Raji (cell line): Measurements from ENCODE around the gene HIBADH.

Experiments
- POLR2A ChIP-seq: IDR thresholded peaks from 2 replicates; pipeline ENCODE4 v1.6.1; 2011; ENCODE audit warnings: low read depth, low read length, control low read depth; ENCODE audit not compliant: insufficient read depth

Gene HIBADH

GRCh38 chr7:27603813-27604212 lies 58.9 kb downstream of the HIBADH start:
- no peak for TF ChIP-seq POLR2A

GRCh38 chr7:27602766-27603165 lies 59.9 kb downstream of the HIBADH start:
- TF ChIP-seq POLR2A, result no peak

- TF ChIP-seq POLR2A, result no peak
Measured at GRCh38 chr7:27601217-27601616, 61.5 kb downstream of the HIBADH start.

- no peak for TF ChIP-seq POLR2A
Measured at GRCh38 chr7:27600247-27600646, 62.4 kb downstream of the HIBADH start.

- no peak for TF ChIP-seq POLR2A
Measured at GRCh38 chr7:27595009-27595408, 67.7 kb downstream of the HIBADH start.

- TF ChIP-seq POLR2A, result no peak
Measured at GRCh38 chr7:27593226-27593625, 69.5 kb downstream of the HIBADH start.

GRCh38 chr7:27590416-27590815 lies 72.3 kb downstream of the HIBADH start:
- TF ChIP-seq POLR2A, result no peak

- TF ChIP-seq POLR2A, result no peak
Measured at GRCh38 chr7:27587429-27587828, 75.3 kb downstream of the HIBADH start.

GRCh38 chr7:27586825-27587224 lies 75.9 kb downstream of the HIBADH start:
- no peak for TF ChIP-seq POLR2A

GRCh38 chr7:27585781-27586447 lies 76.8 kb downstream of the HIBADH start:
- TF ChIP-seq POLR2A, result no peak

- TF ChIP-seq POLR2A, result no peak
Measured at GRCh38 chr7:27581906-27582305, 80.8 kb downstream of the HIBADH start.

GRCh38 chr7:27581119-27581518 lies 81.6 kb downstream of the HIBADH start:
- no peak for TF ChIP-seq POLR2A

GRCh38 chr7:27579565-27579964 lies 83.1 kb downstream of the HIBADH start:
- no peak for TF ChIP-seq POLR2A

- TF ChIP-seq POLR2A, result no peak
Measured at GRCh38 chr7:27576360-27576944, 86.2 kb downstream of the HIBADH start.

GRCh38 chr7:27575613-27576012 lies 87.1 kb downstream of the HIBADH start:
- TF ChIP-seq POLR2A, result no peak

GRCh38 chr7:27569106-27569505 lies 93.6 kb downstream of the HIBADH start:
- no peak for TF ChIP-seq POLR2A

- TF ChIP-seq POLR2A, result no peak
Measured at GRCh38 chr7:27567266-27567665, 95.4 kb downstream of the HIBADH start.

- no peak for TF ChIP-seq POLR2A
Measured at GRCh38 chr7:27564881-27565482, 97.7 kb downstream of the HIBADH start.
